Measurements from ENCODE around the gene NR6A1.

NR6A1 gene

DNA sequence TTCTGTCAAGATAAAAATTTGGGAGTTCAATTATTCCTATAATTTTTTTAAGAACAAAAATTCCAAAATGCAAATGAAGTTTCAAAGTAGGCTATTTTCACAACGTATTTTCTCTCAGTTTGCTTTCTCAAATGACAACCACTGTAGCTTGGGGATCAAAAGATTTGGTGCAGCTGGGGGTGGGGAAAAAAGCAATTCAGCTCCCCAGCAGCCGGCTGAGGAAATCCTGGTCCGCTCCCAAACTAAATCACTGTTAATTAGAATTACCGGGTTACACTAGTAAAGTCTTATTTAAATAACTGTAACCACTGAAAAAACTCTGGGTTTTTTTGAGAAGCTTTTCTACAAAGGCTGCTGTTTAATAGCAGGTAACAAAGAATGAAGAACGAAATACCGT, 5.7 kb downstream of the NR6A1 start:
- TF ChIP-seq CTCF (IDR thresholded peaks at IDR 0.05; ENCODE audit: low read length, missing control alignments) = no peak
- DNase-seq (ENCODE audit: low read depth) = no peak
- H3K4me3 ChIP-seq (replicated peaks; ENCODE audit: low read depth, low read length) = no peak overlapping the region

DNA sequence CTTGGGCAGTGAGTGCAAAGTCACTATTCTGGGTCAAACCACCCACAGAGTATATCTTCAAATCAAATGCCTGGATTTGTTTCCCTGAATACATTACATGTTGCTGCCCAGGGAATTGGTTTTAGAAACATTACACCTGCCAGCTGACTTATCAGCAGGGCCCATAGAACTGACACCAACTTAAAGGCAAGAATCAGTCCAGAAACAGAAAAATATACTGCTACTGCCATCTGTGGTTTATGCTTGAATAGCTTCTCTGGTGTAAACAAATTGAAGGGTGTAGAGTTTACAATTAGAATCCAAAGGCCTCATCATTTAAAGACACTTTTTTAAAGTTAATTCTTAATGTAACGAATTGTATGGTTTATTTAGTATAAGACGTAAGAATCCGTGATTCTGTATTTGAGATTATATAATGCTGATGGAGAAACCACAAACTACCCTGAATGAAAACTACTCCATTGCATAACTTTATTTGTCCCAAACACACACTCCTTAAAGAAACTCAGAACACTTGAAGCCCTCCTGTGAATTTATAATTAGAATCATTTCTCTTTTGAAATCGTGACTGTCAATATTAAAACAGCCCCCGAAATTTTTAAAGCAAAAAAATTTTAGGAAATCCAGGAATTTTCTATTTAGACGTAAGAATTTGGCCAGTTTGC, 6.2 kb downstream of the NR6A1 start:
- H3K4me3 ChIP-seq (replicated peaks; ENCODE audit: low read depth, low read length) = no peak overlapping the region
- DNase-seq (ENCODE audit: low read depth) = peak; percentile 39
- TF ChIP-seq CTCF (IDR thresholded peaks at IDR 0.05; ENCODE audit: low read length, missing control alignments) = peak; percentile 42

DNA sequence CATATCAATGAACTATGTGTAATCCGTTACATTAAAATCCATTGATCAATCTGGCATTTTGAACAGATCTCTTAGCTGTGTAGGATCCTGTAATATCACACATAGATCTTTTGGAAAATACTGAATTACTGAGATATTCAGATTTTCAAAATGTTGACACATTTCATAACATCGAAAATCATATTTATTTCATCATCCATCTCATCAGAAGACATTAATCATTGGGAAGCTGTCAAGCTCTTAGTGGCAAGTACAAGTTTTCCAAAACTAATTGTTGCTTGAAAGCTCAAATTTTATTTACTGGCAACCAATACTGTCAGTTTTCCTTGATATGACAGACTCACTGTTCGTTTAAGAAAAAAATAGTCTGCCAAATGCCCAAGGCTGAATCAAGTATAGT, 8.5 kb downstream of the NR6A1 start:
- TF ChIP-seq CTCF (IDR thresholded peaks at IDR 0.05; ENCODE audit: low read length, missing control alignments) = no peak
- no peak overlapping the region for H3K4me3 ChIP-seq (replicated peaks; ENCODE audit: low read depth, low read length)
- DNase-seq (ENCODE audit: low read depth) = no peak

DNA sequence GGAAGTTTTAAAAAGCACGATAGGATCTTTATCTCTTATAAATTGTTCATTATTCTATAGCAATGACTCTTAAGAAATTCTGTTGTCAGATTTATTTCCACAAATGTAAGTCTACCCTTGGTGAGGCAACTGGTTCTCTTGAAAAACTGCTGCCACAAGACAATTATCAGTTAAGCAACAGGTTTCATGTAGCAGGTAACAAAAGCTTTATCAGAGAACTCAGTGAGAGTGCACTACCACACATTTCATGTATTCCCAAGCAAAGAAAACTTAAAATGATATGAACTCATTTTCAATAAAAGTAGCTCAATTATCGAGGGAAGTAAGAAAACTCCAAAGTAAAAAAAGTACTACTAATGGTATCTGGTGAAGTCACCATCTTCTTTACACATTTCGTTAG, 9.4 kb downstream of the NR6A1 start:
- no peak overlapping the region for H3K4me3 ChIP-seq (replicated peaks; ENCODE audit: low read depth, low read length)
- no peak for DNase-seq (ENCODE audit: low read depth)
- TF ChIP-seq CTCF (IDR thresholded peaks at IDR 0.05; ENCODE audit: low read length, missing control alignments) = no peak

DNA sequence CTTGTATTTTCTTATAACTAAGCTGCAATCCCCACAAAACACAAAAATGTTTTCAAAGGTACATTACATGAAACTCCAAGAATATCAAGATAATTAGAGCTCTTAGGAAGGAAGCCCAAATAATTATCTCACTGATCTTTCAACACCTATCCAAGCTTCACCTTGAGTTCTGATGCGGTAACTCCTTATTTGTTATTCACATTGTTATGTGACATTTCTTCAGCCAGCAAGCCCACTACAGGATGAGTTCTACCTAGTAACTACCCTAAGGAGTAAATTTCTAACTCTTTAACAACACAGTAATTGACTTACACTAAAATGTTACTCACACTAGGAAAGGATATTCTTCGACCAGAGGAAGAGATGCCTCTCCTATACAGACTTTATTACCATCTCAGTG, 9.9 kb downstream of the NR6A1 start:
- DNase-seq (ENCODE audit: low read depth) = no peak
- TF ChIP-seq CTCF (IDR thresholded peaks at IDR 0.05; ENCODE audit: low read length, missing control alignments) = no peak
- H3K4me3 ChIP-seq (replicated peaks; ENCODE audit: low read depth, low read length) = no peak overlapping the region

- no peak overlapping the region for H3K4me3 ChIP-seq (replicated peaks; ENCODE audit: low read depth, low read length)
- no peak for TF ChIP-seq CTCF (IDR thresholded peaks at IDR 0.05; ENCODE audit: low read length, missing control alignments)
- no peak for DNase-seq (ENCODE audit: low read depth)
These were observed 10.4 kb downstream of the NR6A1 start for GRCh38 chr9:124760719-124761118.

- TF ChIP-seq CTCF (IDR thresholded peaks at IDR 0.05; ENCODE audit: low read length, missing control alignments) = no peak
These were observed 11.8 kb downstream of the NR6A1 start for GRCh38 chr9:124759327-124759726.

More at GRCh38 chr9:124759327-124759726, 11.8 kb downstream of the NR6A1 start:
- no peak overlapping the region for H3K4me3 ChIP-seq (replicated peaks; ENCODE audit: low read depth, low read length)
- no peak for DNase-seq (ENCODE audit: low read depth)

Data from fibroblast of pulmonary artery (primary cell).